Epithelial cell of esophagus (primary cell): ENCODE results near the gene PCDHGA4.
"Not testable (repeated sequence)": the region's sequence is repeated elsewhere in the genome, so short reads cannot be mapped to it uniquely, and the experiment has no call there.

ENCODE experiments used
- DNase-seq: peaks from one replicate; pipeline ENCODE4 v3.0.0; 2010; ENCODE audit warnings: low read depth
- H3K4me3 ChIP-seq: 2 replicates; pipeline ENCODE4 v1.5.1; 2011; ENCODE audit warnings: mild to moderate bottlenecking, low read length, control low read depth
- CTCF ChIP-seq: IDR thresholded peaks from 2 replicates; pipeline ENCODE4 v1.5.1; 2011; ENCODE audit warnings: low read depth, mild to moderate bottlenecking, low read length, control low read depth, inconsistent platforms; ENCODE audit not compliant: insufficient read depth; ENCODE audit errors: missing control alignments

The PCDHGA4 gene

GRCh38 chr5:141366016-141366896 is 11.4 kb downstream of the PCDHGA4 start:
- H3K4me3 ChIP-seq = no peak overlapping the region
- DNase-seq = no peak
- TF ChIP-seq CTCF = no peak

- DNase-seq = peak; percentile 34
- peak within 1 kb of the TSS; percentile 30 for H3K4me3 ChIP-seq
- peak; percentile 47 for TF ChIP-seq CTCF
These were observed 15.4 kb downstream of the PCDHGA4 start, which contains the start of gene PCDHGB3 for GRCh38 chr5:141369994-141370848. PCDHGB3 (plus strand) TSS chr5:141370242; CDS start chr5:141370395, 153 bp downstream.

GRCh38 chr5:141371572-141372475 is 17.0 kb downstream of the PCDHGA4 start:
- no peak for DNase-seq
- TF ChIP-seq CTCF = no peak
- no peak overlapping the region for H3K4me3 ChIP-seq

- TF ChIP-seq CTCF = peak; percentile 46
- peak; percentile 27 for DNase-seq
These were observed 19.0 kb downstream of the PCDHGA4 start, which contains the start of gene PCDHGA6 for GRCh38 chr5:141373673-141374317. PCDHGA6 (plus strand) TSS chr5:141373891; CDS start chr5:141374084, 193 bp downstream.

GRCh38 chr5:141374627-141375026 is 19.8 kb downstream of the PCDHGA4 start:
- H3K4me3 ChIP-seq = no peak overlapping the region
- DNase-seq = no peak
- no peak for TF ChIP-seq CTCF

More at GRCh38 chr5:141373673-141374317, 19.0 kb downstream of the PCDHGA4 start, which contains the start of gene PCDHGA6:
- H3K4me3 ChIP-seq = peak within 1 kb of the TSS; percentile 21

- H3K4me3 ChIP-seq, DNase-seq: not testable (repeated sequence)
These were observed 20.8 kb downstream of the PCDHGA4 start for GRCh38 chr5:141375444-141376155.
